ENCODE results near the gene SRRD.

SRRD gene

DNA sequence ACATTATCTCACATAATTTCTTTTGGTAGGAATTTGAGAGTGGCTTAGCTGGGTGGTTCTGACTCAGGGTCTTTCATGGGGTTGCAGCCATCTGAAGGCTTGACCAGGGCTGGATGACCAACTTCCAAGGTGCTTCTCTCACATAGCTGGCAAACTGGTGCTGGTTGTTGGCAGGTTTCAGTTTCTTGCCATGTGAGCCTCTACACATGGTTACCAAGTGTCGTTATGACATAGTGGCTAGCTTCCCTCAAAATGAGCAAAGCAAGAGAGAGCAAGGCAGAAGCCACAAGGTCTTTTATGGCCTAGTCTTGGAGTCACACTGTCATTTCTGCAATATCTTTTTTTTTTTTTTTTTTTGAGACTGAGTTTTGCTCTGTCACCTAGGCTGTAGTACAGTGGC, 32.8 kb downstream of the SRRD start:
- DNase-seq (no peak), ATAC-seq (ENCODE audit: insufficient read depth, low read depth) (no peak)
- no peaks in the 10 kb centered on the region for H3K27me3 ChIP-seq (ENCODE audit: insufficient read depth, low read length, poor library complexity)
- H3K4me3 ChIP-seq (ENCODE audit: low read depth in 1 of 2, low read length in 2 of 2): no peak overlapping the region
- no peak overlapping the region for H3K4me2 ChIP-seq (ENCODE audit: insufficient read depth, low read length)
- no peak overlapping the region for H2AFZ ChIP-seq (ENCODE audit: low read depth, low read length)
- no peak overlapping the region for H3K27ac ChIP-seq (ENCODE audit: low read length)
- no peak overlapping the region for H3K9ac ChIP-seq (ENCODE audit: low read depth, low read length)
- H3K9me3 ChIP-seq (ENCODE audit: insufficient read depth, low read length, severe bottlenecking): no peaks in the 10 kb centered on the region
- no peaks in the 10 kb centered on the region; the same call in 1 of the 2 replicates for H3K36me3 ChIP-seq (ENCODE audit: insufficient read depth, low read length)
- TF ChIP-seq EZH2 (IDR thresholded peaks at IDR 0.05; ENCODE audit: borderline replicate concordance, low read depth, low read length, severe bottlenecking): no peak
- TF ChIP-seq, protein P1, sequence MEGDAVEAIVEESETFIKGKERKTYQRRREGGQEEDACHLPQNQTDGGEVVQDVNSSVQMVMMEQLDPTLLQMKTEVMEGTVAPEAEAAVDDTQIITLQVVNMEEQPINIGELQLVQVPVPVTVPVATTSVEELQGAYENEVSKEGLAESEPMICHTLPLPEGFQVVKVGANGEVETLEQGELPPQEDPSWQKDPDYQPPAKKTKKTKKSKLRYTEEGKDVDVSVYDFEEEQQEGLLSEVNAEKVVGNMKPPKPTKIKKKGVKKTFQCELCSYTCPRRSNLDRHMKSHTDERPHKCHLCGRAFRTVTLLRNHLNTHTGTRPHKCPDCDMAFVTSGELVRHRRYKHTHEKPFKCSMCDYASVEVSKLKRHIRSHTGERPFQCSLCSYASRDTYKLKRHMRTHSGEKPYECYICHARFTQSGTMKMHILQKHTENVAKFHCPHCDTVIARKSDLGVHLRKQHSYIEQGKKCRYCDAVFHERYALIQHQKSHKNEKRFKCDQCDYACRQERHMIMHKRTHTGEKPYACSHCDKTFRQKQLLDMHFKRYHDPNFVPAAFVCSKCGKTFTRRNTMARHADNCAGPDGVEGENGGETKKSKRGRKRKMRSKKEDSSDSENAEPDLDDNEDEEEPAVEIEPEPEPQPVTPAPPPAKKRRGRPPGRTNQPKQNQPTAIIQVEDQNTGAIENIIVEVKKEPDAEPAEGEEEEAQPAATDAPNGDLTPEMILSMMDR (IDR thresholded peaks at IDR 0.05; ENCODE audit: borderline replicate concordance, extremely low read depth, low read length, poor library complexity, severe bottlenecking): no peak
- H3K79me2 ChIP-seq (ENCODE audit: insufficient read depth, low read length): peaks cover 21% of the 10 kb centered on the region
- peaks cover 6% of the 10 kb centered on the region; the same call in 1 of the 2 replicates for H4K20me1 ChIP-seq (ENCODE audit: insufficient read depth, low read length)
- H3K4me1 ChIP-seq (ENCODE audit: insufficient read depth, low read length): peaks cover 25% of the 10 kb centered on the region

DNA sequence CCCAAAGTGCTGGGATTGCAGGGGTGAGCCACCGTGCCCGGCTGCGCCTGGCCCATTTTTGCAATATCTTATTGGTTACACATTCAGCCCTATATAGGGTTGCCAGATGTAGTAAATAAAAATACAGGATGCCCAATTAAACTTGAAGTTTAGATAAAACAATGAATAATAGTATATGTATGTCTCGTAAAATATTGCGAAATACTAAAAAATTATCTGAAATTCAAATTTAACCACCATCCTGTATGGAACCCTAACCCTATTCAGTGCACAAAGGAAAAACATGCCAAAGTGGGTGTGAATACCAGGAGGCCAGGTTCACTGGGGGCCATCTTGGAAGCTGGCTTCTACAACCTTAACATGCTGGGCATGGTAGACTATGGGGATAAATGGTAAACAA, 33.8 kb downstream of the SRRD start:
- no peak overlapping the region for H3K4me3 ChIP-seq (ENCODE audit: low read depth in 1 of 2, low read length in 2 of 2)
- no peak overlapping the region for H3K27ac ChIP-seq (ENCODE audit: low read length)
- no peak overlapping the region for H2AFZ ChIP-seq (ENCODE audit: low read depth, low read length)
- H3K4me1 ChIP-seq (ENCODE audit: insufficient read depth, low read length): peaks cover 23% of the 10 kb centered on the region
- H3K9me3 ChIP-seq (ENCODE audit: insufficient read depth, low read length, severe bottlenecking): no peaks in the 10 kb centered on the region
- no peak for DNase-seq
- ATAC-seq (ENCODE audit: insufficient read depth, low read depth): no peak
- H3K27me3 ChIP-seq (ENCODE audit: insufficient read depth, low read length, poor library complexity): no peaks in the 10 kb centered on the region
- H3K9ac ChIP-seq (ENCODE audit: low read depth, low read length): no peak overlapping the region
- peaks cover 12% of the 10 kb centered on the region for H3K79me2 ChIP-seq (ENCODE audit: insufficient read depth, low read length)
- no peak for TF ChIP-seq EZH2 (IDR thresholded peaks at IDR 0.05; ENCODE audit: borderline replicate concordance, low read depth, low read length, severe bottlenecking)
- TF ChIP-seq, protein P1 (IDR thresholded peaks at IDR 0.05; ENCODE audit: borderline replicate concordance, extremely low read depth, low read length, poor library complexity, severe bottlenecking): no peak
- no peak overlapping the region for H3K4me2 ChIP-seq (ENCODE audit: insufficient read depth, low read length)
- H3K36me3 ChIP-seq (ENCODE audit: insufficient read depth, low read length): no peaks in the 10 kb centered on the region
- no peaks in the 10 kb centered on the region for H4K20me1 ChIP-seq (ENCODE audit: insufficient read depth, low read length)

DNA sequence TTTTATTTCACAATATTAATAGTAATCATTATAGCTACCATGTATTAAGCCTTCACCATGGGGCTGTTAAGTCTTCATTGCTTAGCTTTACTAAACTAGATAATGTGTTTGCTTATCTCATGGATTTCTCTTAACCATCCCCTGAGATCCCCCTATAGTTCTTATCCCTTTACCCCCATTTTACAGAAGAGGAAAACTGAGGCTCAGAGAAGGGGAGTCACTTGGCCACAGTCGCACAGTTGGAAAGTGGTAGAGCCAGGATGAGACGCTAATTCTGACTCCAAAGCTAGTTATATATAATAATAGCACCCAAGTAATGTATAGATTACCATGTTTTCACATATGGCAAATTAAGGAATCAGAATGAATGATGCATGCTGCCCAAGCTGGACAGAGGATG, 38.3 kb downstream of the SRRD start:
- Histone ChIP-seq H4K20me1 (ENCODE audit: insufficient read depth, low read length) (no peaks in the 10 kb centered on the region), H3K79me2 (ENCODE audit: insufficient read depth, low read length) (no peaks in the 10 kb centered on the region), H3K27me3 (ENCODE audit: insufficient read depth, low read length, poor library complexity) (no peaks in the 10 kb centered on the region), H3K9ac (ENCODE audit: low read depth, low read length) (no peak overlapping the region), H3K36me3 (ENCODE audit: insufficient read depth, low read length) (no peaks in the 10 kb centered on the region; the same call in 1 of the 2 replicates), H3K9me3 (ENCODE audit: insufficient read depth, low read length, severe bottlenecking) (no peaks in the 10 kb centered on the region), H3K4me3 (ENCODE audit: low read depth in 1 of 2, low read length in 2 of 2) (no peak overlapping the region), H3K4me1 (ENCODE audit: insufficient read depth, low read length) (peaks cover 6% of the 10 kb centered on the region; the same call in 1 of the 2 replicates), H3K27ac (ENCODE audit: low read length) (no peak overlapping the region), H2AFZ (ENCODE audit: low read depth, low read length) (no peak overlapping the region), H3K4me2 (ENCODE audit: insufficient read depth, low read length) (no peak overlapping the region)
- DNase-seq: no peak
- TF ChIP-seq EZH2 (IDR thresholded peaks at IDR 0.05; ENCODE audit: borderline replicate concordance, low read depth, low read length, severe bottlenecking): no peak
- ATAC-seq (ENCODE audit: insufficient read depth, low read depth): no peak

DNA sequence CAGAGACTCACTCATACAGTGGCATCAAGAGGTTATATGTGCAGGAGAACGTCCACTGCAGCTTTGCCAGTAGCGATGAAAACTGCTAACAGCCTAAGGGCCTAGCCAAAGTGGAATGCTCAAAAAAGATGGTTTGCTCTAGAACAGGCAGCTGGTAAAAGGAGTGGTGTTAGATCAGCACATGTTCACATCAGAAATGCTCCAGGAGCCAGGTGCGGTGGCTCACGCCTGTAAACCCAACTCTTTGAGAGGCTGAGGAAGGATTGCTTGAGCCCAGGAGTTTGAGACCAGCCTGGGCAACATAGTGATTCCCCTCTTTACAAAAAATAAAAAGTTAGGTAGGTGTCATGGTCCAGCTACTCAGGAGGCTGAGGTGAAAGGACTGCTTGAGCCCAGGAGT, 38.9 kb downstream of the SRRD start:
- H2AFZ ChIP-seq (ENCODE audit: low read depth, low read length): no peak overlapping the region
- H3K9ac ChIP-seq (ENCODE audit: low read depth, low read length): no peak overlapping the region
- ATAC-seq (ENCODE audit: insufficient read depth, low read depth): no peak
- no peak for DNase-seq
- H3K79me2 ChIP-seq (ENCODE audit: insufficient read depth, low read length): no peaks in the 10 kb centered on the region
- H3K27ac ChIP-seq (ENCODE audit: low read length): no peak overlapping the region
- peaks cover 2% of the 10 kb centered on the region; the same call in 1 of the 2 replicates for H3K36me3 ChIP-seq (ENCODE audit: insufficient read depth, low read length)
- H3K4me3 ChIP-seq (ENCODE audit: low read depth in 1 of 2, low read length in 2 of 2): no peak overlapping the region
- peaks cover 6% of the 10 kb centered on the region; the same call in 1 of the 2 replicates for H3K4me1 ChIP-seq (ENCODE audit: insufficient read depth, low read length)
- H3K4me2 ChIP-seq (ENCODE audit: insufficient read depth, low read length): no peak overlapping the region
- no peaks in the 10 kb centered on the region for H4K20me1 ChIP-seq (ENCODE audit: insufficient read depth, low read length)
- TF ChIP-seq EZH2 (IDR thresholded peaks at IDR 0.05; ENCODE audit: borderline replicate concordance, low read depth, low read length, severe bottlenecking): no peak
- TF ChIP-seq, protein P1 (IDR thresholded peaks at IDR 0.05; ENCODE audit: borderline replicate concordance, extremely low read depth, low read length, poor library complexity, severe bottlenecking): no peak
- no peaks in the 10 kb centered on the region for H3K9me3 ChIP-seq (ENCODE audit: insufficient read depth, low read length, severe bottlenecking)
- H3K27me3 ChIP-seq (ENCODE audit: insufficient read depth, low read length, poor library complexity): no peaks in the 10 kb centered on the region
